T-helper 9 cell (primary cell): Measurements from ENCODE around the gene CTNNA1.

Experiments used
- DNase-seq: peaks from one replicate; pipeline ENCODE4 v3.0.0-alpha.2; 2020

Gene CTNNA1

GRCh38 chr5:138936225-138936967, 183.2 kb downstream of the CTNNA1 start:
- no peak for DNase-seq

- DNase-seq, result no peak
Measured at GRCh38 chr5:138936968-138937345, 183.7 kb downstream of the CTNNA1 start.

GRCh38 chr5:138937392-138938387, 184.5 kb downstream of the CTNNA1 start:
- no peak for DNase-seq

- DNase-seq, result no peak
Measured at GRCh38 chr5:138938526-138938925, 185.3 kb downstream of the CTNNA1 start.

GRCh38 chr5:138942066-138942465, 188.8 kb downstream of the CTNNA1 start:
- DNase-seq, result no peak

- no peak for DNase-seq
Measured at GRCh38 chr5:138942861-138943260, 189.6 kb downstream of the CTNNA1 start.

GRCh38 chr5:138943599-138944173, 190.5 kb downstream of the CTNNA1 start:
- no peak for DNase-seq

- no peak for DNase-seq
Measured at GRCh38 chr5:138944527-138945322, 191.5 kb downstream of the CTNNA1 start.

GRCh38 chr5:138945421-138946240, 192.4 kb downstream of the CTNNA1 start:
- DNase-seq, result no peak

GRCh38 chr5:138946241-138946623, 193.0 kb downstream of the CTNNA1 start:
- DNase-seq, result no peak

- DNase-seq, result no peak
Measured at GRCh38 chr5:138946831-138947560, 193.8 kb downstream of the CTNNA1 start.

- no peak for DNase-seq
Measured at GRCh38 chr5:138947780-138948179, 194.6 kb downstream of the CTNNA1 start.

- DNase-seq, result no peak
Measured at GRCh38 chr5:138948471-138949222, 195.4 kb downstream of the CTNNA1 start.

- no peak for DNase-seq
Measured at GRCh38 chr5:138949223-138949574, 196.0 kb downstream of the CTNNA1 start.

- DNase-seq, result no peak
Measured at GRCh38 chr5:138949988-138950387, 196.8 kb downstream of the CTNNA1 start.

- no peak for DNase-seq
Measured at GRCh38 chr5:138950421-138951031, 197.3 kb downstream of the CTNNA1 start.

- DNase-seq, result no peak
Measured at GRCh38 chr5:138951091-138951985, 198.1 kb downstream of the CTNNA1 start.

- no peak for DNase-seq
Measured at GRCh38 chr5:138951986-138952735, 198.9 kb downstream of the CTNNA1 start.
